HFF-Myc (cell line): Measurements from ENCODE around the gene DENND2D.

Source experiments
- DNase-seq: peaks from one replicate; pipeline ENCODE4 v3.0.0-alpha.2; 2011; ENCODE audit warnings: low read depth; ENCODE audit errors: extremely low read depth
- H3K4me3 ChIP-seq: replicated peaks from 2 replicates; pipeline ENCODE4 v1.5.1; 2011; ENCODE audit warnings: low read depth, mild to moderate bottlenecking, control low read depth, low read length
- CTCF ChIP-seq: IDR thresholded peaks from 2 replicates; pipeline ENCODE4 v1.5.1; 2012; ENCODE audit warnings: mild to moderate bottlenecking, low read depth, low read length, control low read depth; ENCODE audit errors: missing control alignments

Gene DENND2D

GRCh38 chr1:111214884-111215283 lies 14.4 kb upstream of the DENND2D start:
- no peak for DNase-seq
- H3K4me3 ChIP-seq, result no peak overlapping the region
- TF ChIP-seq CTCF, result no peak

DNA sequence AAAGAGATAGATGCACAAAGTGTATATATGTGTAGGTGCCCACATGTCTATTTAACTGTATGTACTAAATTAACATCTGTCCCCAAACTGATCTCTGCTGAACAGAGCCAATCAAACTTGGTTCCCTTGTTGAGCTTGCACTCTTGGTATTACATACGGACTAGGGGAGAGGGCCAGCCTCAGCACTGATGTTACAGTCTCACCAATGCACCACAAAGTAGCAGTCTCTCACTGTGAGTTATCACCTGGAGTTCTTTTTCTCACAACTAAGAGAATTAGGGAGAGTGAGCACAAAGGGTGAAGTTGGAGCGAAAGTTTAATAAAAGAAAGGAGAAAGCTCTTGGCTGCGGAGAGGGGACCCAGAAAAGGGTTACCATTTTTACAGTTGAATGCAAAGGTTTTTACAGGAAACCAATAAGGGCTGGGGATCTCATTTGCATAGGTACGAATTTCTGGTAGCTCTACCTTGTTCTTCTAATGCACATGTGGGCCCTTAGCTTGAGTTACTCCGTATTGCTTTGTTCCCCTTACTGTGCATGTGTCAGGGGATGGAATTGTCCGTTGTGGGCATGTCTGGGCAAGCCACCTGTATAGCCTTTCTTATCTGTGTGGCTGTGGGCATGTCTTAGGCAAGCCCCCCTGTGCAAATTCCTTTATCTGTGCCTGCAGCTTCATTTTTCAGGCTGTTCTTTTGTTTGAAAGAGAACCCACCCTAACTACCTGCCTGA lies 13.8 kb upstream of the DENND2D start:
- DNase-seq, result peak; percentile 38
- no peak for TF ChIP-seq CTCF

GRCh38 chr1:111213412-111213811 lies 13.0 kb upstream of the DENND2D start:
- no peak for DNase-seq
- no peak for TF ChIP-seq CTCF
- no peak overlapping the region for H3K4me3 ChIP-seq

More for the DNA sequence above, 13.8 kb upstream of the DENND2D start:
- H3K4me3 ChIP-seq, result no peak overlapping the region

GRCh38 chr1:111212634-111213335 lies 12.3 kb upstream of the DENND2D start:
- no peak overlapping the region for H3K4me3 ChIP-seq
- DNase-seq, result no peak
- TF ChIP-seq CTCF, result no peak

DNA sequence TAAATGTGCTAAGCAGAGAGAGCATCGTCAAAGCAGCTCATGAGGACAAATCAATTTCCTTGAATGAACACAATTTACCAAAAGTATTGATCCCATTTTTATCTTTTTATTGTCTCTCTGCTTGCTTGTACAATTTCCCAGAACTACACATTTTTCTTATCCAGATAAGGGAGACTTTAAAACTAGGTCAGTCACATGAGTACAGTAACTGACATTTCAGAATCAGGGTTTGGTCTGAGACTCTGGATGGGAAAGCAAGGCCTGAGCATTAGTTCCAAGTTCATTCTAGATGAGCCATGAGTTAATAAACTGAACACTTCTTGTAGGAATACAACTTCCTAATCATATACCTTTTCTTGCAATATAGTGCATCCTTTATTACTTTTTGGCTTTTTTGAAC lies 11.5 kb upstream of the DENND2D start:
- H3K4me3 ChIP-seq, result no peak overlapping the region
- DNase-seq, result no peak
- TF ChIP-seq CTCF, result no peak

GRCh38 chr1:111209622-111210021 lies 9.2 kb upstream of the DENND2D start:
- DNase-seq, result no peak
- no peak overlapping the region for H3K4me3 ChIP-seq
- TF ChIP-seq CTCF, result no peak
